Stimulated activated CD4-positive, alpha-beta T cell treated with anti-CD3 and anti-CD28 coated beads, Interleukin-2, amount 100 ng/mL, for 48 hours (primary cell): Measurements from ENCODE around the gene EIF2D.
A peak's percentile ranks its signal among the peaks of the same experiment; 100 is the strongest.
"Not testable (repeated sequence)": the region's sequence is repeated elsewhere in the genome, so short reads cannot be mapped to it uniquely, and the experiment has no call there.

Experiments
- DNase-seq, 2 donors: peaks; one replicate each; pipeline ENCODE4 v3.0.0-alpha.2; 2020

Gene EIF2D

GRCh38 chr1:206586501-206587445, 25.5 kb downstream of the EIF2D start:
- no peak for DNase-seq

DNA sequence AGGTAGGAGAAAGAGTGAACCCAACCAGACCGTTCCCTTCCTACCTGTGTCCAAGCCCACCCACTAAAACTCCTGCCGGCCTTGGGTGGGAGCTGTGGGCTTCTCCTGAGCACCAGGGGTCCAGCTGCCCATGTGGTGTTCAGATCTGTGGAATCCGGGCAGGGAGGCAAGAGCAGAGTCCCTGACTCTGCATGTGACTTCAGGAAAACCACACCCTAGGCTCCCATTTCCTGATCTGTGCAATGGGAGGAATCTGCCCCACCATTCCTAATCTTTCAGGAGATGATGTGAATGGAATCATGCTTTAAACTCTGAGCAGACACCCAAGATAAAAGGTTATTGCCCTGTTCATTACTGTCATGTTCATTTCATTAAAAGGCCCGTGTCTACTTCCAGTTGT, 27.6 kb downstream of the EIF2D start:
- DNase-seq: no peak

GRCh38 chr1:206583707-206584648, 28.3 kb downstream of the EIF2D start:
- DNase-seq: peak; percentile 88 to 90

DNA sequence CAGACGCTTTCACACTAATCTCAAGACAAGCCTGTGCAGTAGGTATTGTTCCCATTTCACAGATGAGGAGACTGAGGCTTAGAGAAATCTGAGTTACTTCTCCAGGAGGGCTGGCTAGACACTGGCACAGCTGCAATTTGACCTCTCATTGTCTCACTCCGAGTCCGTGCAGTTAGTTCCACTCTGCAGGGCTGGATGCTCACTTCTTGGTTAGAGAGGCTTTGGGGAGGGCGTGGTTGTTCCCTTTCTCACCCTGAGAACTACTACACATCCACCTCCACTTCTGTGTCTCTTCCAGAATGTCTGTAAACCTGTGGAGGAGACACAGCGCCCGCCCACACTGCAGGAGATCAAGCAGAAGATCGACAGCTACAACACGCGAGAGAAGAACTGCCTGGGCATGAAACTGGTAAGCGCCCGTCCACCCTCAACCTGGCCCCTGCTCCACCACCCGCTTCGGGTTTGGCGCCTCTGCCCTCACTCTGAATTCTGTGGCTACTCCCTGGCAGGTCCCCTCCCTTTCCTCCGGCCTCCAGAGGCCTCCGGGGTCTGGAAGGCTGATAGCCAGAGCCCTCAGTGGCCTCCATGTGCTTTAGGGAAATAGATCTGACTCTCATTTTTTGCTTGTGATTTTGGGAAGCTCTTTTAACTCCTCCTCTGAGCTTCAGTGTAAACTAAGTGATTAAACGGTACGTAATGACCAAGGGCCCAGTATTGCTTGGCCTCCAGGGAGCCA, 29.1 kb downstream of the EIF2D start:
- peak in 1 of 2 donors; percentile 57 for DNase-seq

- no peak for DNase-seq
These were observed 29.7 kb downstream of the EIF2D start for GRCh38 chr1:206582537-206582936.

DNA sequence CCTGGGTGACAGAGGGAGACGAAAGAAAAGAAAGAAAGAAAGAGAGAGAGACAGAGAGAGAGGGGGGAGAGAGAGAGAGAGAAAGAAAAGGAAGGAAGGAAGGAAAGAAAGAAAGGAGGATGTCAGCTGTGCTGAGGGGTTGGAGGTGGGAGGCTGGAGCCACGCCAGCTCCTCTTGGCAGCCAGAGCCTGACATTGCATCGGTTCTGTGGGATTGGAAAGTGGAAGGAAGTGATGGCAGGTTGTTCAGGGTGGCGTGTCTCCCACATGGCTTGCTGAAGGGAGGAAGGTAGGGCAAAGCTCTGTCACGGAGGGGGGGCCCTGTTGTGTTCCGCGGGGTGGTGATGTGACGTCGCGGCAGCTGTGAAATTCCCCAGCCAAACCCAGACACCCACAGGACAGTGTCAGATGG, 30.7 kb downstream of the EIF2D start:
- DNase-seq: no peak

GRCh38 chr1:206581114-206581497, 31.2 kb downstream of the EIF2D start:
- DNase-seq: not testable (repeated sequence)

DNA sequence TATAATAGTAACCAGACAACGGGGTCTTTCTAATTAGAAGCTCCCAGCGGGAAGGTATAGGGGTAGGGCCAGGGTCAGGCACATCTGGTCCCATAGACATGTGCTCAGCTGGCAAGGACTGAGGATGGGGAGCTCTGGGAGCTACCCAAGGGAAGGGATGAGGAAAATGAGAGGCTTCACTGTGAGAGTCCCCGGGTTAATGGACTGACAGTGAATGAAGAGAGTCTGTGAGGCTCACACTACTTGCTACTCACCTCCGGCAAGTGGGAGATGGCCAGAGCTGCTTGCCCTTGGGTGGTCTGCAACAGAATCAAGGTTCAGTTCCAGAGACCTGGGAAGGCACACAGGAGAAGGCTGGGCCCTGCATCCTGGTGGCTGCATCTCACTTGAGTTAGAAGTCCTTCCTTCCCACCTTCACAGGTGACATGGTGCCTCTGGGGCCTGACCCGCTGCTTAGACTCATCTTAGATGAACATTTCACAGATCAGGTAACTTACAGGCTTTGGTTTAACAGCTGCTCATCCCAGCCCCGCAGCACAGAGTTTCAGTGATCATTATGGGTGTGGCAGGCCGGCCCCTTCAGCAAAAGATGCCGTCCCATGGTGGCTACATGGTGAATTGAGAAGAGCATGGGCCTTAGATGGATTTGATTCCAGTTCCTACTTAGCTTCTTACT, 31.7 kb downstream of the EIF2D start:
- DNase-seq: no peak

- peak; percentile 77 to 78 for DNase-seq
These were observed 32.4 kb downstream of the EIF2D start for GRCh38 chr1:206579747-206580437.

DNA sequence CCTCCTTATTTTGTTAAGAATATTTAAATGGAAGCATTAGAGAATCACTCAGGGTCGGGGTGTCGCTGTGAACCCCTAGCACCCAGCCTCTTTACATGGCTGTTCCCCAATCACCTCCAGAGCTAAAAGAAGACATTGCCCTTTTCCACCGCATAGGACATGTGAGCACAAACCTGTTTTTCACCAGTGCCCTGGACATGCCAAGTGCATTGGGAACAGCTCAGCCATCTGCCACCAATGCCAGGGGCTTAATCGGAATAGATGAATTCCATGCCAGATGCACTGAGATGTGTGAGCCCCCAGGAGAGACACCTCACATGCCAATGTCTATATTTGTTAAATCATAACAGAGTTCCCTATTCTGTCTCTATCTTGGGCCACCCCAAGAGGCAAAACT, 33.3 kb downstream of the EIF2D start:
- DNase-seq: no peak

DNA sequence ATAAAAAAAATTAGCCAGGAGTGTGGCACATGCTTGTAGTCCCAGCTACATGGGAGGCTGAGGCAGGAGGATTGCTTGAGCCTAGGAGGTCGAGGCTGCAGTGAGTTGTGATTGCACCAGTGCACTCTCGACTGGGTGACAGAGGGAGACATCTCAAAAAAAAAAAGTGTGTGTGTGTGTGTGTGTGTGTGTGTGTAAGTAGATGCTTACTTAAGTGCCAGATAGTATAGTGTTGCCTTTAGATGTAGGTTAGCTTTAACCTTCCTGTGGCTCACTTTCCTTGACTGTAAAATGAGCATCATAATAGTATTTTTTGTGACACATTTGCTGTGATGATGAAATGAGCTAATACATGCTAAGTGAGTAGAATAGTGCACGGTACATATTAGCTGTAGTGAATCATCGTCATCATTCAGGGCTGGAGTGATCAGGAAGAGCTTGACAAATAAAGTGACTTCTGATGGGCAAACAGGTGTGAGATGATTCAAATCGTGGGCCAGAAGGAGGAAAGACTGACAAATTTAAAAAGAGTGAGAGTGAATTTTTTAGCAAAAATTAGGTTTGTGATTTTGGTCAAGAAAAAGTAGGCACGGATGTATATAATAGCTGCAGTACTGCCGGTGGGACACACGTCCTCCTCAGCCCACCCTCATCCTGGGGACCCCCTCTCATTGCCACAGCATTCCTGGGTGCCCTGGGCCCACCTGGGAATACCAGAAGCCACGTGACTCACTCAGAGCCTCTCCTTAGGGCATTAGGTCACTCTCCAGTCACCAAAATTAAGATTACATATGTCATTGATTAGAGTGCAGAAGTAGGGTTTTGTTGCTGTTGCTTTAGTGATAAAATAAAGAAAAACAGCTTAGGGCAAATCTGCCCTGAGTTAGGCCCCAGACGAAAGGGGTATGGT, 33.9 kb downstream of the EIF2D start:
- no peak for DNase-seq

DNA sequence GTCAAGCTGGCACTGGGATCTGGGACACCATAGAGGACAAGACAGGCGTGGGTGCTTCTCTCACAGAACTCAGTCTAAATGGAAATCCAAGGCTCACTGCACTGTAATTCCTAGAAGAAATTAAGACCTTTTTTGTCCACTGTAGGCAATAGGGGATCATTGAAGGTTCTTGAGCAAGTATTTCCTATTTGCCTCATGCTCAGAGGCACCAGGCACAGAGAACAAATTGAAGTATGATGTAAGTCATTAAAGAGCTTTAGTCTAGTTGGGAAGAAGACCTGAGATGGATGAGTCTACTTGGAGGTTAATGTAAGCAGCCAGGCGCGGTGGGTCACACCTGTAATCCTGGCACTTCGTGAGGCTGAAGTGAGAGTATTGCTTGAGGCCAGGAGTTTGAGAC, 34.6 kb downstream of the EIF2D start:
- DNase-seq: no peak

GRCh38 chr1:206575894-206576737, 36.1 kb downstream of the EIF2D start:
- DNase-seq: no peak

- DNase-seq: no peak
These were observed 36.9 kb downstream of the EIF2D start for GRCh38 chr1:206575165-206575893.

DNA sequence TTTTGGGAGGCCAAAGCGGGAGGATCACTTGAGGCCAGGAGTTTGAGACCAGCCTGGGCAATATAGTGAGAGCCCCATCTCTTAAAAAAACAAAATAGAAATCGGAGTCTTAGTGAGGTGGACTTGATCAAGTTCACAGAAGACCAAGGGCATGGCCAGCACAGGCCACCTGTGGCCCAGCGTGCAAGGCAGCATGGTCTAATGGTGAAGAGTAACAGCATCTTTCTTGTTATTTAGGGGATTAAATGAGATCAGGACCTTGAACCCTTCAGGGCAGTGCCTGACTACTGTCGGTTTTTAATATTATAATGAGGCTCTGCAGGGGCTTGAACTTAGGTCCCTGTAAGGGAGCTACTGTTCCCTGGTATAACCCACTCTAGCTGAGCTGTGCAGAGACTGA, 38.5 kb downstream of the EIF2D start:
- no peak for DNase-seq

DNA sequence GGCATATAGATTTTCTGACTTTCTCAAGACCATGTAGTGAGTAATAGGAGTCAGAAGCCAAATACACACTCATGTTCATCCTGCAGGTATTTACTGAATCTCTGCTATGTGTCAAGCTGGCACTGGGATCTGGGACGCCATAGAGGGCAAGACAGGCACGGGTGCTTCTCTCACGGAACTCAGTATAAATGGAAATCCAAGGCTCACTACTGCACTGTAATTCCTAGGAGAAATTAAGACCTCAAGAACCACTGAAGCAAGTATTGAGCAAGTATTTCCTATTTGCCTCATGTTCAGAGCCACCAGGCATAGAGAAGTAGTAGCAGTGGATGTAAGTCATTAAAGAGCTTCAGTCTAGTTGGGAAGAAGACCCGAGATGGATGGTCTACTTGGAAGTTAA, 38.9 kb downstream of the EIF2D start:
- no peak for DNase-seq

GRCh38 chr1:206572835-206573234, 39.4 kb downstream of the EIF2D start:
- DNase-seq: no peak

DNA sequence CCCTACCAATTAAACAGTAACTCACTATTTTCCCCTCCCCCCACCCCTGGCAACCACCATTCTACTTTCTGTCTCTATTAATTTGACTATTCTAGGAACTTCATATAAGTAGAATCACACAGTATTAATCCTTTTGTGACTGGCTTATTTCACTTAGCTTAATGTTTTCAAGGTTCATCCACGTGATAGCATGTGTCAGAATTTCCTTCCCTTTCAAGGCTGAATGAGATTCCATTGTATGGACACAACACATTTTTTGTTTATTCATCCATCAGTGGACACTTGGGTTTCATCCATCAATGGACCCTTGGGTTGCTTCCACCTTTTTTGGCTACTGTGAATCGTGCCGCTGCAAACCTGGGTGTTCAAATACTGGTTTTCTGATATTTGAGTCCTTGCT, 41.7 kb downstream of the EIF2D start:
- DNase-seq: no peak

- no peak for DNase-seq
These were observed 42.7 kb downstream of the EIF2D start for GRCh38 chr1:206569556-206569955.
